Central memory CD8-positive, alpha-beta T cell (primary cell): Measurements from ENCODE around the gene SYNGR1.

Source experiments
- ATAC-seq: fragments of 150-1000 bp; cut with Tn5 transposase; replicated peaks from 2 replicates; pipeline ENCODE4 v1.10.0; 2022; ENCODE audit warnings: mild to moderate bottlenecking, moderate FRiP score, moderate number of reproducible peaks; ENCODE audit not compliant: poor library complexity, severe bottlenecking; ENCODE audit errors: extremely low read depth
- DNase-seq, 2 donors: peaks; one replicate each; pipeline ENCODE4 v3.0.0; 2021; ENCODE audit warnings: low spot score in 2 of 2
- H3K27ac Mint-ChIP-seq: one replicate; pipeline ENCODE4 v1.8.0; 2022; ENCODE audit warnings: low read depth, mild to moderate bottlenecking, moderate library complexity, mixed read lengths
- H3K27me3 Mint-ChIP-seq: one replicate; pipeline ENCODE4 v1.8.0; 2022; ENCODE audit warnings: mixed read lengths
- H3K36me3 Mint-ChIP-seq: one replicate; pipeline ENCODE4 v1.8.0; 2022; ENCODE audit warnings: mild to moderate bottlenecking, moderate library complexity, mixed read lengths; ENCODE audit not compliant: insufficient read depth
- H3K4me1 Mint-ChIP-seq: one replicate; pipeline ENCODE4 v1.8.0; 2022; ENCODE audit warnings: mixed read lengths
- H3K4me3 Mint-ChIP-seq: one replicate; pipeline ENCODE4 v1.8.0; 2022; ENCODE audit warnings: mild to moderate bottlenecking, moderate library complexity, mixed read lengths
- H3K9me3 Mint-ChIP-seq: one replicate; pipeline ENCODE4 v1.8.0; 2022; ENCODE audit warnings: mixed read lengths

Gene SYNGR1

DNA sequence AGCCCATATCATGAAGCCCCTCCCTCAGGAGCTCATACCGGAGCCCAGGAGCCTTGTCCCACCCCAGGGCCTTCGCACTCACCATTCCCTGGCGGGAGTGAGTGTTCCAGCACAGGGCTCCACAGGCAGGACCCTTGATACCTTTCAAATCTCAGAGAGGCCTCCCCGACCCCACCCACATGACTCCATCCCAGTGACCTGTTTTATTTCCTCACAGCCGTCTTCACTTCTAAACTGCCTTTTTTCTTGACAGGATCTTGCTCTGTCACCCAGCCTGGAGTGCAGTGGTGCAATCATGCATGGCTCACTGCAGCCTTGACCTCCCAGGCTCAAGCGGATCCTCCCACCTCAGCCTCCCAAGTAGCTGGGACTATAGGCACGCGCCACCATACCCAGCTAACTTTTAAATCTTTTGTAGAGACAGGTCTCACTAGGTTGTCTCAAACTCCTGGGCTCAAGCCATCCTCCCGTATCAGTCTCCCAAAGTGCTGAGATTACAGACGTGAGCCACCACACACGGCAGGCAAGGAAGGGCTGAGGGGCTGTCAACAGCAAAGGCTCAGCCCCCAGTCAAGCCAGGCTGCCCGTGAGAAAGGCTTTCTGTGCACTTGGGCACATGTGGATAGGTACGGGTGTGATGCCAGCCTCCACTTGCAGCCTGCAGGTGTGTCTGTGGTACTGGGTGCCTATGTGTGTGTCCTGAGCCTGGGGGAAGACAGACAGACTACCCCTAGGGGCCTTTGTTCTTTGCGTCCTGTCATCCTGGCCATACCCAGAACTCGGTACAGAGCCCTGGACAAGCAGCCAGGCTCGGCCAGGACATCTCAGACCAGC, 39.7 kb upstream of the SYNGR1 start:
- ATAC-seq: no peak
- Mint-ChIP-seq H3K9me3 (no peaks in the 10 kb centered on the region), H3K27me3 (no peaks in the 10 kb centered on the region), H3K27ac (peak overlapping the region; percentile 16), H3K4me1 (peaks cover 33% of the 10 kb centered on the region), H3K36me3 (peaks cover 31% of the 10 kb centered on the region), H3K4me3 (no peak overlapping the region)
- DNase-seq: no peak

DNA sequence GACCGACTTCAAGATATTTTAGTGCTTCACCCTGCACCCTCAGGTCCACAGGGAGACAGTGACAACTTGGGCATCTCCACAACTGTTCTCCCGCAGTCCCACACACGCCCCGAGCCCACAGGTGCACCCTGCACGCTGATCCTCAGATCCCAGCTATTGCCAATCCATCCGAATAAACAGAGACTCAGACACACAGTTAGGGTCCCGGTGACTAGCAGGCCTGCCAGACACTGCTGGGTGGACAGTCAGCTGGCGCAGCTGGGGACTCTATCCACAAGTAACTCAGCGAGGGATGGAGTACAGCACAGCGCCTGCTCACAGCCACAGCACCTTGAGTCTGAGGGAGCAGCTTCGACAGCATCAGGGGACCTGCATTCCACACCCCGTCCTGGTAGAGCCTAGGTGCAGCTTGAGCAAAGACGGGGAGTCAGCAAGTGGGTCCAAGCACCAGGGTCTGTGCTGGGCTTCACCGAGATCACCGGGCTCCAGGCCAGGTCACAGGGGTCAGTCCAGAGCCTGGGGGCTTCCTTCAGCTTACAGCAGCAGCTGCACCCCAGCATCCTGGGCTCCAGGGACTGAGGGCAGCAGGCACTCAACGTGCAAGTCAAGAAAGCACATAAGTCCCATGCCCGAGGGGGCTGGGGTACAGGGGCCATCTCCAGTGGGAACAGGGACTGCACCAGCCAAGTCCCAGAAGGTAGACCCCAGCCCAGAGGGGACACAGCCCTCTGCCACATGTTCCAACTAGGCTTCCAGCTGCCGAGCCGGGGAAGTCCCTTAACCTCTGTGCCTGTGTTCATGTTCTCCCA, 38.0 kb upstream of the SYNGR1 start:
- Mint-ChIP-seq H3K4me3 (no peak overlapping the region), H3K27me3 (no peaks in the 10 kb centered on the region), H3K27ac (peak overlapping the region; percentile 74), H3K36me3 (peaks cover 48% of the 10 kb centered on the region), H3K4me1 (peaks cover 42% of the 10 kb centered on the region), H3K9me3 (no peaks in the 10 kb centered on the region)
- DNase-seq (no peak), ATAC-seq (no peak)

DNA sequence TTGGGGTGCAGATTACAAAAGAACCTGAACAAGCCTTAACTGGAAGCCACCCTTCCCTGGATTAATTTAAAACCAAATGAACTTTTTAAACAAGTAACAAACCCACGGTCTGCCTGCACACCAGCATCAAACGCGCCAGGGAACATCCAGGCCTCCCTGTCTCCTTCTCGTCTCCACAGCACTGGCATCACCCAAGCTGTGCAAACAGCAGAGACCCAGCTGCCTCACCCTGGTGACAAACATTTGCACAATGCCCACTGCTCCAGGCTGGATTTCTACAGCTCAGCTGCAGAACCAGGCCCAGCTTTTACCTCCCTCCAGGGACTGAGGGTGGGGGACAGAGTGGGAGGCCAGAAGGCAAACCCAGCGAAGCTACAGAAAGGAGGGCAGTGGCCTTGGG, 37.4 kb upstream of the SYNGR1 start:
- ATAC-seq: no peak
- Mint-ChIP-seq H3K27ac (no peak overlapping the region), H3K4me1 (peaks cover 47% of the 10 kb centered on the region), H3K36me3 (peaks cover 54% of the 10 kb centered on the region), H3K9me3 (no peaks in the 10 kb centered on the region), H3K27me3 (no peaks in the 10 kb centered on the region), H3K4me3 (no peak overlapping the region)
- no peak for DNase-seq

DNA sequence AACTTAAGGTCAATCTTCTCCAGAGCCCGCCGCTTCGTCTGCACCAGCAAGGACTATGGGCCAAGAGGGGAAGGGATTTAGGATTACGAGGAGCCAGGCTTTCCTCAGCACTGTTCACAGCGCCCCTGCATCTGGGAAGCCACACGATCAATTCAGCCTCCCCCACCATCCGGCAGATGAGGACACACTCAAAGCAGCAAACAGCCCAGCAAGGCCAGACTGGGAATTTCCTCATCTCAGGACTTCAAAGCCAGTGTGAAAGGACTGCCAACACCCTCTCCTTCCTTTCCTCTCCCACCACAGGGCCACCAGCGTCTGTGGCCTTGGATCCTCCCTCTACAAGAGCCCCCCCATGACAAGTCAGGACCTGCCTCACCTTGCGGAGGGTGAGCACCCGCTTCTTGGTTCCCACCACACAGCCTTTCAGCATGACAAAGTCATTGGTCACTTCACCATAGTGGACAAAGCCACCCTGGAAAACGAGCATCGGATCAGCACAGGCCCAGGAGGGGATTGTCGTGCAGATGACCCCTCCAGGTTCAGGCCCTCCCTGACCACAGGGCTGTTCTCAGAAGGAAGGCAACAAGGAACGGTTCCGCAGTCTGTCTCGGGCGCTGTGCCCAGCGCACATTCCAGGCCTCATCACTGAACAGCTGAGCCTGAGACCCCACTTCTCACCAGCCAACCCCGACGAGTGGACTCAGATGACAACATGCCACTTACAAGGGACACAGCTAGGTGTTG, 36.4 kb upstream of the SYNGR1 start:
- Mint-ChIP-seq H3K9me3 (no peaks in the 10 kb centered on the region), H3K27me3 (no peaks in the 10 kb centered on the region), H3K27ac (peak overlapping the region; percentile 10), H3K36me3 (peaks cover 63% of the 10 kb centered on the region), H3K4me1 (peaks cover 57% of the 10 kb centered on the region), H3K4me3 (peak overlapping the region; percentile 20)
- DNase-seq: no peak
- no peak for ATAC-seq

DNA sequence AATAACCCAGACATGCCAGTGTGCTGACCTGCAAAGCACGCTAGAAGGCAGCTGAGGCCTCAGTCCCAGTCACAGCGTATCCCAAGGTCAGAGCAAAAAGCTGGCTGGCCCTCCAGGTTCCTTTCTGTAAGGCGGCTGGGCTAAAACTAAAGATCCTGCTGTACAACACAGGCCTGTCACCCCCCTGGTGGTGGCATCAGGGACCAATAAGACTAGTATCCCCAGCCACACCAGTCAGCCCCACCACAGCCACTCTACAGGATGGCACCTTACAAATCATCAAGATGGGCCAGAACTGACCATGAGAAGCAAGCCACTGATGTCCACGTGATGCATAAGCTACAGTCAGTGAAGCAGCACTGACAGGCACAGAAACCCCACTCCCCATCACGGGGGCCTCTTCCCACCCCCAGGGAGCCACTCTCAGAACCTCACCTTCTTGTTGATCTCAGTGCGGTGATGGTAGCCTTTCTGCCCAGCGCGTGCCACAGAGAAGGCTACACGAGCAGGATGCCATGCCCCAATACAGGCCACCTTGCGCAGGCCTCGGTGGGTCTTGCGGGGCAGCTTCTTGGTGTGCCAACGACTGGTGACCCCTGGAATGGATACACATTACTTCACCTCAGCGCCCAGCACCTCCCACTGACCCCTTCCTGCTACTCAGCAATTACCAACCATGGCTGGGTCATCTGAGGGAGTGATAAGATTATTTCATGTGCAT, 35.4 kb upstream of the SYNGR1 start:
- Mint-ChIP-seq H3K27me3 (no peaks in the 10 kb centered on the region), H3K36me3 (peaks cover 73% of the 10 kb centered on the region), H3K4me1 (peaks cover 60% of the 10 kb centered on the region), H3K4me3 (no peak overlapping the region), H3K27ac (peak overlapping the region; percentile 64), H3K9me3 (no peaks in the 10 kb centered on the region)
- DNase-seq: no peak
- no peak for ATAC-seq

DNA sequence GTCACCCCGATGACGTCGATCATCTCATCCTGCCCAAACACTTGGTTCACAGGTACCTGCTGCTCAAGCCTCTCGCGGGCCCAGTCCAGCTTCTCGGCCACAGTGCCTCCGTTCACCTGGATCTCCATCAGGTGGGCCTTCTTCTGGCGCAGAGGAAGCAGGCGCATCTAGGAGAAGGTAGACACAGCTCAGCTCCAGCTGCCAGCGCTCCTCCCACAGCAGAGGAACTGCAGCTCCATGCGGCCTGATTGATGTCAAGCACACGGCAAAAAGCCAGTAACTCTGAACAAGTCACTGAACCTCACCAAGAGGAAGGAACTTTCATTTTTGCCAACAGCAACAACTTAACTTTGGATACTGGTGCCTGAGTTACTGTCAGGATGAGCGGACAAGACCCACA, 34.4 kb upstream of the SYNGR1 start:
- peaks cover 68% of the 10 kb centered on the region for H3K4me1 Mint-ChIP-seq
- ATAC-seq (no peak), DNase-seq (no peak)
- no peaks in the 10 kb centered on the region for H3K9me3 Mint-ChIP-seq
- peak overlapping the region; percentile 6 for H3K4me3 Mint-ChIP-seq
- no peaks in the 10 kb centered on the region for H3K27me3 Mint-ChIP-seq
- H3K36me3 Mint-ChIP-seq: peaks cover 79% of the 10 kb centered on the region
- H3K27ac Mint-ChIP-seq: peak overlapping the region; percentile 64

DNA sequence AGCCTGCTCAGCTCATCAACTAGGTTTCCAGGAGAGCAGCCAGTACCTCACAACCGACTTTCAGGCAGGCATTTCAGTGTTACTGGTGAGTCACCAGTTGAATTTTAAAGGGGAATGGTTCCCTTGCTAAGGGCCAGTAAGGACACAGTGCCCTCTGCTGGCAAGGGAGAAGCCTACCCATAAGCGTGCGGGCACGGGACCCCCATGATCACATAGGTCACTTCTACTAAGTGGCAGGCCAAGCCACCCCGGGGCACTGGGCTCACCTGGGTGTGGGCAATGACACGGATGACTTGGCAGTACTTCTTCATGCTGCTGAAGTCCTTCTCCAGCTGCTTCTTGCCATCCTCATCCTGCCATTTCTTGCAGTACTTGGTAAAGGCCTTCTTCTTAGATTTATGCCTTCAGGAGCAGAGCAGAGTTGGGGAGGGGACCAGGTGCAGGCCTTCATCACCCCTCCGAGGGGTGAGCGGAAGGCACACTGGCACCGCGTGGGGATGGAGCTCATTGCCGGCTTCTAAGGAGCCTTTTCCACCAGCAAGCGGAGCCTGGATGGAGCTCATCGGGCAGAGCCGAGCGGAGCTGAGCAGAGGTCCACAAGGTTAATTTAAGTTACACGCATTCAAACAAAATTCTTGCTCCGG, 33.2 kb upstream of the SYNGR1 start:
- ATAC-seq (peak; percentile 34), DNase-seq (peak; percentile 67 to 72)
- Mint-ChIP-seq H3K36me3 (peaks cover 77% of the 10 kb centered on the region), H3K27me3 (no peaks in the 10 kb centered on the region), H3K9me3 (no peaks in the 10 kb centered on the region), H3K4me3 (peak overlapping the region; percentile 98), H3K4me1 (peaks cover 70% of the 10 kb centered on the region), H3K27ac (peak overlapping the region; percentile 96)

DNA sequence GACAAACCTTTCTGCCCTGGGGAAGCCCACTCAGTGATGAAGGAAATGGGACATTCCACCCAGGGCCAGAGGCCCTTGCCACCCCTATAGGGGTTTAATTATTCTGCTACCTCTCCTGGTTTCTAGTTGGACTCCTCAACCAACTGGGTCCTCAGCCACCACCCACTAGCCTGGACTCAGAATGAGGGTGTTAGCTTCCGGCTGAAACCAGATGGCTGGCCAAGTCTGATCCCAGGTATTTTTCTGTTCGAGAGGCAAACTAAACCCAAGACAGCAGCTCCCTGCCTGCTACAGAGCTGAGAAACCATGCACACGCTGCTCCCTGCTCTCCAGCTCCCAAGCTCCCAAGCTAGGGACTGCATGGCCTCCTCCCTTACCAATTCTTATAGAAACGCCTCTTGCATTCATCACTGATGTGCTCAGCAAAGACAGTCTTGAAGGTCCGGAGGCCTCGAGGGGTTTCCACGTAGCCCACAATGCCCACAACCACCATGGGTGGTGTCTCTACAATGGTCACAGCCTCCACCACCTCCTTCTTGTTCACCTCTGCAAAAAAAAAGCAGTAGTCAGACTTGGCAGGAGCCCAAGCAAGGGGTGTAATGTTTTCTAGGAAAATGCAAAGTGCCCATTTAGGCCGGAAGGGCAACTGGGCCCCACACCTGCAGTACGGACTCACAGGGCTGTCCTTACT, 32.6 kb upstream of the SYNGR1 start:
- Mint-ChIP-seq H3K27ac (peak overlapping the region; percentile 96), H3K36me3 (peaks cover 74% of the 10 kb centered on the region), H3K4me1 (peaks cover 67% of the 10 kb centered on the region), H3K4me3 (peak overlapping the region; percentile 98), H3K27me3 (no peaks in the 10 kb centered on the region), H3K9me3 (no peaks in the 10 kb centered on the region)
- no peak for DNase-seq
- ATAC-seq: no peak

DNA sequence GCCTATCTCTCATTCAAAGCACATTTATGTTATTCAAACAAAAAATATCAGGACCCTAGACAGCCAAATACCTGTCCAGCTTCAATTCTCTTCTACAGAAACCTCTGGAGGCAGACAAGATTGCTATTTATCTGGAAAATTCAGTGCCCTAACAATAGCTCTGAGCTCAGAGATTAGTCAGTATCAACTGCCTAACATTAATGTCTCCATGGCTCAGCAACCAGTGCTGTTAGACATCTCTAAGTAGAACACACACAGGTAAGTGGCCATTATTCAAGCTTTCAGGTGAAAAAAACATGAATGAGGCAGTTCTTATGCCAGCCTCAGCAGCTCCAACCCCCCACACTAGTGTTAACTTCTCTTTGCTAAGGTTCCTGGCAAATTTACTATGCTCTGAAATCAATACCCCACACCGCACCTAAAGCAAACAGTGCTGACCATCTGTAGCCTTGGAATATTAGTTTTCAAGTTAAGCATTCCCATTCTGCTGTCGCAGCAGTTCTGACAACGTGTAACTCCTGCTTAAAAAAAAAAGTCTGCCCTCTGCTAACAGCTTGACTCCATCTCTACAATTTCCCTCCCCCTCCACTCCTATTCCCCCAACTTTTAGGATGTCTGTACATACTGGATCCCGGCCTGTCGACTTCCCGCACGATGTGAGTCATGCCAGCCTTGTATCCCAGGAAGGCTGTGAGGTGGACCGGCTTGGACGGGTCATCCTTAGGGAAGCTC, 31.9 kb upstream of the SYNGR1 start:
- Mint-ChIP-seq H3K27ac (peak overlapping the region; percentile 96), H3K4me1 (peaks cover 67% of the 10 kb centered on the region), H3K4me3 (peak overlapping the region; percentile 98), H3K36me3 (peaks cover 69% of the 10 kb centered on the region), H3K9me3 (no peaks in the 10 kb centered on the region), H3K27me3 (no peaks in the 10 kb centered on the region)
- DNase-seq (no peak), ATAC-seq (no peak)

DNA sequence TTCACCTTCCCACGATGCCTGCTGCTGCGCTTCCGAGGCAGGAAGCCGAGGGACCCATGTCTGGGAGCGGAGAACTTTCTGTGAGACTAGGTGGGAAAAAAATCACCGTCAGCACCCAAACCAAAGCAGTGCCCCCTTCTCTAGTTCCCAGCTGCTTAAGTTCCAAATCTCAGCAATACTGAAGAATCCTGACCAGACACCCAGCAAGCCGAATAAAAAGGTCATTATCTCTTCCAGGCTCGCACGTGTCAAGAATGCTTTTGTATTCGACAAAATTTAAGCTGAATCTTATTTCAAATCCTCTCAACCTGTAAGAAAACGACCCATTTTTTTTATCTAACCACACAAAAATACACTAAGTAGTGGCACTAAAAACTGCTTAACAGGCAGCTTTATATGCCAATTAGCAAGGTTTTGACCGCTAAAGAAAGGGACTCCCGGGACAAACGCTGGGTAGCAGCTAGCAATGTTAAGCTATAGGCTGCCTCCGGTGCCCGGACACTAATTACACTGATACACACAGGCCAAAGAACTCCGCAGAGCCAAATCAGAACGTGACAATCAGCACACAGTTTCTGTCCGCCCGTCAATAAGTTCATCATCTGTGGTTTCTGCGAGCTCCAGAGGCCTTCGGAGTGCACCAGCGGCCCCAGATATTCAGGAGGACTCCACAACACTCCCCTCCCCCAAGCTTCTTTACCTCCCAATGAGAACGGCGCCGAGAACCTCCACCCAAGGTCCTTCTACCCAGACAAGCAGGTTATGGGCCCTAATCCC, 31.1 kb upstream of the SYNGR1 start:
- H3K9me3 Mint-ChIP-seq: no peaks in the 10 kb centered on the region
- peak; percentile 22 for ATAC-seq
- DNase-seq: peak in 1 of 2 donors; percentile 41

More for the DNA sequence above, 31.1 kb upstream of the SYNGR1 start:
- H3K4me1 Mint-ChIP-seq: peaks cover 60% of the 10 kb centered on the region
- H3K36me3 Mint-ChIP-seq: peaks cover 61% of the 10 kb centered on the region
- H3K27me3 Mint-ChIP-seq: no peaks in the 10 kb centered on the region
- peak overlapping the region; percentile 96 for H3K27ac Mint-ChIP-seq
- H3K4me3 Mint-ChIP-seq: peak overlapping the region; percentile 98
